HCT116 (cell line): ENCODE results near the gene SH2B3. TPM values are rescaled to one million over a fixed set of nuclear protein-coding genes. Genes with fewer than 3 reads are reported as not detected.

Source experiments
- ATAC-seq: fragments of 200-7000 bp; cut with Tn5 transposase; 2 replicates; pipeline ENCODE4 v1.9.1; 2020; ENCODE audit warnings: mild to moderate bottlenecking, moderate library complexity
- BruUV-seq: library from RNA; stranded (reverse); fragments of 400-500 nt; replicated peaks from 2 replicates; lab custom pipeline; 2021; lab: Mats Ljungman, UMichigan
- CTCF ChIA-PET: fragments of 300-600 bp; sonication (Branson Sonifier 250); formaldehyde crosslinking; loops from one replicate; lab custom pipeline; 2021; ENCODE audit warnings: antibody characterized with exemption; lab: Charles Lee
- POLR2A ChIA-PET: fragments of 300-600, 350-600 bp; sonication (Branson Sonifier 250); formaldehyde crosslinking; loops from one replicate; lab custom pipeline; 2021; ENCODE audit warnings: antibody characterized with exemption; lab: Charles Lee
- RAD21 ChIA-PET, 2 experiments: fragments of 300-600 bp; sonication (Branson Sonifier 250); formaldehyde crosslinking; loops; one replicate each; lab custom pipeline; 2023; ENCODE audit warnings: low total read pairs in 2 of 2; ENCODE audit not compliant: uncharacterized antibody in 2 of 2, unreplicated experiment in 2 of 2, low non-redundant PET in 1 of 2; lab: Charles Lee
- DNase-seq: peaks from one replicate; pipeline ENCODE4 v3.0.0-alpha.2; 2010; ENCODE audit warnings: low read depth, low spot score
- H2AFZ ChIP-seq: fragments of 200-600 bp; shearing (Covaris generic), sonication (generic); 2 replicates; pipeline ENCODE4 v1.6.1; 2017; ENCODE audit warnings: low read depth, mixed run types, mixed read lengths, antibody characterized with exemption, low read length; ENCODE audit not compliant: poor library complexity, severe bottlenecking
- H3K27ac ChIP-seq: 2 replicates; pipeline ENCODE4 v1.5.1; 2012; ENCODE audit warnings: low read depth, low read length
- H3K27me3 ChIP-seq: fragments of 200-600 bp; sonication (generic); 2 replicates; pipeline ENCODE4 v1.6.1; 2016; ENCODE audit warnings: mixed run types, low read length, mixed read lengths; ENCODE audit not compliant: insufficient read depth
- H3K36me3 ChIP-seq, 2 experiments: fragments of 200-500 bp in 1 of 2; fragments of 200-600 bp in 1 of 2; sonication (Bioruptor generic) in 1 of 2; sonication (generic) in 1 of 2; 2 replicates each; pipeline versions ENCODE4 v1.5.1 to v1.6.1; 2014 to 2016; ENCODE audit warnings: low read length in 2 of 2, inconsistent platforms in 1 of 2, mixed read lengths in 1 of 2, mixed run types in 1 of 2; ENCODE audit not compliant: insufficient read depth in 2 of 2, control insufficient read depth in 1 of 2
- H3K4me1 ChIP-seq, 2 experiments: fragments of 200-600 bp in 1 of 2; sonication (generic) in 1 of 2; 2 replicates each; pipeline versions ENCODE4 v1.5.1 to v1.6.1; 2012 to 2017; ENCODE audit warnings: low read length in 2 of 2, inconsistent platforms in 1 of 2, mild to moderate bottlenecking in 1 of 2, mixed read lengths in 1 of 2, mixed run types in 1 of 2, moderate library complexity in 1 of 2; ENCODE audit not compliant: insufficient read depth in 2 of 2, control insufficient read depth in 1 of 2
- H3K4me2 ChIP-seq: fragments of 200-600 bp; sonication (generic); 2 replicates; pipeline ENCODE4 v1.6.1; 2017; ENCODE audit warnings: mixed run types, low read length, mixed read lengths
- H3K4me3 ChIP-seq, 2 experiments: fragments of 200-600 bp in 1 of 2; sonication (generic) in 1 of 2; replicated peaks in 1 of 2; 2 replicates each; pipeline ENCODE4 v1.5.1; 2011 to 2016; ENCODE audit warnings: low read length in 2 of 2, control low read depth in 1 of 2, low read depth in 1 of 2, mild to moderate bottlenecking in 1 of 2, mixed read lengths in 1 of 2, mixed run types in 1 of 2
- H3K79me2 ChIP-seq: fragments of 200-600 bp; sonication (generic); 2 replicates; pipeline ENCODE4 v1.6.1; 2017; ENCODE audit warnings: mild to moderate bottlenecking, mixed run types, low read length, moderate library complexity, mixed read lengths; ENCODE audit not compliant: insufficient read depth
- H3K9ac ChIP-seq: fragments of 200-600 bp; sonication (generic); 2 replicates; pipeline ENCODE4 v1.6.1; 2016; ENCODE audit warnings: low read length, mixed read lengths
- H3K9me2 ChIP-seq: fragments of 200-600 bp; sonication (generic), shearing (Covaris generic); 2 replicates; pipeline ENCODE4 v1.6.1; 2017; ENCODE audit warnings: mixed run types, mild to moderate bottlenecking, moderate library complexity; ENCODE audit not compliant: insufficient read depth
- H3K9me3 ChIP-seq, 2 experiments: fragments of 200-500 bp in 1 of 2; fragments of 200-600 bp in 1 of 2; sonication (Bioruptor generic) in 1 of 2; sonication (generic) in 1 of 2; 2 replicates each; pipeline ENCODE4 v1.6.1; 2014 to 2017; ENCODE audit warnings: low read length in 2 of 2, mixed read lengths in 2 of 2, inconsistent platforms in 1 of 2, low read depth in 1 of 2, mild to moderate bottlenecking in 1 of 2, mixed run types in 1 of 2, moderate library complexity in 1 of 2; ENCODE audit not compliant: control insufficient read depth in 1 of 2, insufficient read depth in 1 of 2
- H4K20me1 ChIP-seq: fragments of 200-600 bp; sonication (generic), shearing (Covaris generic); 2 replicates; pipeline ENCODE4 v1.6.1; 2017; ENCODE audit warnings: mixed run types, mild to moderate bottlenecking, moderate library complexity; ENCODE audit not compliant: insufficient read depth
- CBX3 ChIP-seq: IDR thresholded peaks from 2 replicates; pipeline ENCODE4 v1.6.1; 2012; ENCODE audit warnings: low read depth
- CEBPB ChIP-seq: IDR thresholded peaks from 2 replicates; pipeline ENCODE4 v1.6.1; 2012; ENCODE audit warnings: low read depth
- EZH2 ChIP-seq: fragments of 200-600 bp; sonication (generic); IDR thresholded peaks from 2 replicates; pipeline ENCODE4 v1.6.1; 2017; ENCODE audit warnings: antibody characterized with exemption, mixed run types
- FOSL1 ChIP-seq: IDR thresholded peaks from 2 replicates; pipeline ENCODE4 v1.6.1; 2012; ENCODE audit warnings: low read depth
- JUND ChIP-seq: IDR thresholded peaks from 2 replicates; pipeline ENCODE4 v1.6.1; 2012
- POLR2A ChIP-seq: IDR thresholded peaks from 2 replicates; pipeline ENCODE4 v1.7.0; 2011; ENCODE audit warnings: borderline replicate concordance; ENCODE audit not compliant: insufficient read depth, insufficient read length; ENCODE audit errors: extremely low read depth
- RAD21 ChIP-seq: IDR thresholded peaks from 2 replicates; pipeline ENCODE4 v1.6.1; 2012; ENCODE audit warnings: low read depth, mild to moderate bottlenecking
- SIN3A ChIP-seq: IDR thresholded peaks from 2 replicates; pipeline ENCODE4 v1.6.1; 2012; ENCODE audit warnings: low read depth
- TCF7L2 ChIP-seq: IDR thresholded peaks from 2 replicates; pipeline ENCODE4 v1.7.0; 2011; ENCODE audit warnings: borderline replicate concordance, inconsistent platforms; ENCODE audit not compliant: insufficient read depth, insufficient read length; ENCODE audit errors: extremely low read depth
- YY1 ChIP-seq: IDR thresholded peaks from 2 replicates; pipeline ENCODE4 v1.6.1; 2011; ENCODE audit warnings: low read length, low read depth, moderate library complexity, mild to moderate bottlenecking; ENCODE audit not compliant: insufficient replicate concordance; ENCODE audit errors: extremely low read depth
- ZFX ChIP-seq: fragments of 450-650 bp; IDR thresholded peaks from 2 replicates; pipeline ENCODE4 v1.6.1; 2017
- intact Hi-C: fragments of 100-400 bp; cut with micrococcal nuclease; formaldehyde crosslinking; loops from 2 replicates; pipeline ENCODE4 v1.10.0; 2022
- total RNA-seq: library from RNA; stranded (reverse); gene quantifications from one replicate; pipeline ENCODE4 v1.2.1, GENCODE V29; 2021; ENCODE audit not compliant: unreplicated experiment
- TF ChIP-seq, protein P1 (sequence below): IDR thresholded peaks from 2 replicates; pipeline ENCODE4 v1.6.1; 2011; ENCODE audit warnings: mild to moderate bottlenecking, low read length, moderate library complexity; ENCODE audit not compliant: insufficient replicate concordance; ENCODE audit errors: extremely low read depth
- TF ChIP-seq, protein P2 (sequence below), 3 experiments: fragments of 200-600 bp in 1 of 3; sonication (generic) in 1 of 3; IDR thresholded peaks in 2 of 3; conservative IDR thresholded peaks in 1 of 3; 2 replicates each; pipeline ENCODE4 v1.5.1; 2012 to 2017; ENCODE audit warnings: low read depth in 2 of 3, low read length in 2 of 3, antibody characterized with exemption in 1 of 3, borderline replicate concordance in 1 of 3, control low read depth in 1 of 3, mild to moderate bottlenecking in 1 of 3, mixed read lengths in 1 of 3, mixed run types in 1 of 3, moderate library complexity in 1 of 3; ENCODE audit not compliant: insufficient read depth in 1 of 3
- TF ChIP-seq, protein P3 (sequence below): IDR thresholded peaks from 2 replicates; pipeline ENCODE4 v1.6.1; 2012
- TF ChIP-seq, protein P4 (sequence below): IDR thresholded peaks from 2 replicates; pipeline ENCODE4 v1.6.1; 2012

SH2B3 gene
- total RNA-seq, 1 experiment from 2014 or later = 17.3 TPM

DNA sequence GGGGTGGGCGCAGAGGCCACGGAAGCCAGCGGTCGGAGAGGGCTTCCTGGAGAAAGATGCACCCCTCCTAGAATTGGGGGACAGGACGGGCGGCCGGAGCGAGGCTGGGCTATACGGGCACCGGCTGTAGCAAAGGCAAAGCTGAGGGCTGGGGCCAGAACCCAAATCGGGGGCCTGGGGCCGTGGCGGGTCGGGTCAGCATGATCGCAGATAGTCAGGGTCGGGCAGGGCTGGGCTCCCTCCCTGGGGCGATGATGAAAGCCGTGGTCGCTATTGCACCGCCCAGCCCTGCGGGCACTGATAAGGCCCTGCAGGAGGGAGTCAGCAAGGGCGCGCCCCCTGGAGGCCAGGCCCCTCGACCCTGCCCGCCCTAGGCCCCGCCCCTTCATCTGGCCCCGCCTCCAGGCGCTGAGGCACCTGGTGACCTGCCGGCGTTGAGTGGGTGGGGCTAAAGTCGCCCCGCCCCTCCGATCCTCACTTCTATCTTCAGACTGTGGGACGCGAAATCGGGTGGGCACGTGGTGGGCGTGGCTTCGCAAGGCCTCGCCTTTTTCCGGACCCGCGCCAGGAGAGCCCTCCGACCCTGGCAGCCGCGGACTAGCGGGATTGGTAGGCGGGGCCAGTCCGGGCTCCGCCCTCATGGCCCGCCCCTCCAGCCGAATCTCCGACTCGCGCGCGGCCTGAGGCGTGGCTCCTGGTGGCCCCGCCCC lies 419 bp upstream of the SH2B3 start:
- peak overlapping the region; percentile 38; the same call in 1 of the 2 replicates for H3K27ac ChIP-seq
- BruUV-seq = no TSS peak

More for the DNA sequence above, 419 bp upstream of the SH2B3 start:
- H3K9me2 ChIP-seq = no peaks in the 10 kb centered on the region
- no peaks in the 10 kb centered on the region for H4K20me1 ChIP-seq
- CTCF ChIA-PET = interaction anchor here (1.2 to 1.6 kb wide), 2 partner anchors 8 to 46 kb away, joined by 3 to 6 read pairs; no protein-coding TSS in a partner anchor
- H3K4me3 ChIP-seq = peak overlapping the region; percentile 30 to 91
- peak overlapping the region; percentile 26 for H3K9ac ChIP-seq
- H3K4me2 ChIP-seq = peak overlapping the region; percentile 99
- ATAC-seq = peak; percentile 84
- no peaks in the 10 kb centered on the region for H3K36me3 ChIP-seq
- RAD21 ChIA-PET = no interaction called here
- POLR2A ChIA-PET = no interaction called here
- intact Hi-C loops = no loop called here
- DNase-seq = peak; percentile 87
- no peak overlapping the region for H2AFZ ChIP-seq
- H3K4me1 ChIP-seq = peaks cover 26 to 54% of the 10 kb centered on the region in 2 experiments
- H3K79me2 ChIP-seq = peaks cover 30% of the 10 kb centered on the region
- TF ChIP-seq, protein P1, sequence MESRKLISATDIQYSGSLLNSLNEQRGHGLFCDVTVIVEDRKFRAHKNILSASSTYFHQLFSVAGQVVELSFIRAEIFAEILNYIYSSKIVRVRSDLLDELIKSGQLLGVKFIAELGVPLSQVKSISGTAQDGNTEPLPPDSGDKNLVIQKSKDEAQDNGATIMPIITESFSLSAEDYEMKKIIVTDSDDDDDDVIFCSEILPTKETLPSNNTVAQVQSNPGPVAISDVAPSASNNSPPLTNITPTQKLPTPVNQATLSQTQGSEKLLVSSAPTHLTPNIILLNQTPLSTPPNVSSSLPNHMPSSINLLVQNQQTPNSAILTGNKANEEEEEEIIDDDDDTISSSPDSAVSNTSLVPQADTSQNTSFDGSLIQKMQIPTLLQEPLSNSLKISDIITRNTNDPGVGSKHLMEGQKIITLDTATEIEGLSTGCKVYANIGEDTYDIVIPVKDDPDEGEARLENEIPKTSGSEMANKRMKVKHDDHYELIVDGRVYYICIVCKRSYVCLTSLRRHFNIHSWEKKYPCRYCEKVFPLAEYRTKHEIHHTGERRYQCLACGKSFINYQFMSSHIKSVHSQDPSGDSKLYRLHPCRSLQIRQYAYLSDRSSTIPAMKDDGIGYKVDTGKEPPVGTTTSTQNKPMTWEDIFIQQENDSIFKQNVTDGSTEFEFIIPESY = no peak
- no peak for TF ChIP-seq FOSL1
- TF ChIP-seq POLR2A = no peak
- TF ChIP-seq TCF7L2 = peak; percentile 18
- TF ChIP-seq YY1 = no peak
- TF ChIP-seq SIN3A = no peak
- TF ChIP-seq, protein P2, sequence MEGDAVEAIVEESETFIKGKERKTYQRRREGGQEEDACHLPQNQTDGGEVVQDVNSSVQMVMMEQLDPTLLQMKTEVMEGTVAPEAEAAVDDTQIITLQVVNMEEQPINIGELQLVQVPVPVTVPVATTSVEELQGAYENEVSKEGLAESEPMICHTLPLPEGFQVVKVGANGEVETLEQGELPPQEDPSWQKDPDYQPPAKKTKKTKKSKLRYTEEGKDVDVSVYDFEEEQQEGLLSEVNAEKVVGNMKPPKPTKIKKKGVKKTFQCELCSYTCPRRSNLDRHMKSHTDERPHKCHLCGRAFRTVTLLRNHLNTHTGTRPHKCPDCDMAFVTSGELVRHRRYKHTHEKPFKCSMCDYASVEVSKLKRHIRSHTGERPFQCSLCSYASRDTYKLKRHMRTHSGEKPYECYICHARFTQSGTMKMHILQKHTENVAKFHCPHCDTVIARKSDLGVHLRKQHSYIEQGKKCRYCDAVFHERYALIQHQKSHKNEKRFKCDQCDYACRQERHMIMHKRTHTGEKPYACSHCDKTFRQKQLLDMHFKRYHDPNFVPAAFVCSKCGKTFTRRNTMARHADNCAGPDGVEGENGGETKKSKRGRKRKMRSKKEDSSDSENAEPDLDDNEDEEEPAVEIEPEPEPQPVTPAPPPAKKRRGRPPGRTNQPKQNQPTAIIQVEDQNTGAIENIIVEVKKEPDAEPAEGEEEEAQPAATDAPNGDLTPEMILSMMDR (IDR thresholded peaks at IDR 0.05 in 2 of 3, conservative IDR thresholded peaks at IDR 0.05 in 1 of 3; ENCODE audit: borderline replicate concordance in 1 of 3, insufficient read depth in 1 of 3, low read depth in 2 of 3, low read length in 2 of 3) = peak in 1 of 3 experiments; percentile 67; a peak in 3 of 6 replicates
- TF ChIP-seq RAD21 = no peak
- TF ChIP-seq, protein P3, sequence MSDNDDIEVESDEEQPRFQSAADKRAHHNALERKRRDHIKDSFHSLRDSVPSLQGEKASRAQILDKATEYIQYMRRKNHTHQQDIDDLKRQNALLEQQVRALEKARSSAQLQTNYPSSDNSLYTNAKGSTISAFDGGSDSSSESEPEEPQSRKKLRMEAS = no peak
- no peak for TF ChIP-seq ZFX
- no peak for TF ChIP-seq CBX3
- no peak for TF ChIP-seq JUND
- TF ChIP-seq, protein P4, sequence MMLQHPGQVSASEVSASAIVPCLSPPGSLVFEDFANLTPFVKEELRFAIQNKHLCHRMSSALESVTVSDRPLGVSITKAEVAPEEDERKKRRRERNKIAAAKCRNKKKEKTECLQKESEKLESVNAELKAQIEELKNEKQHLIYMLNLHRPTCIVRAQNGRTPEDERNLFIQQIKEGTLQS = no peak
- TF ChIP-seq CEBPB = no peak
- no peak for TF ChIP-seq EZH2
- H3K27me3 ChIP-seq = no peaks in the 10 kb centered on the region
- no peaks in the 10 kb centered on the region for H3K9me3 ChIP-seq
